Neural progenitor cell (in vitro differentiated cells): ENCODE results near the gene GRAMD2A. TPM values are rescaled to one million over a fixed set of nuclear protein-coding genes. Genes with fewer than 3 reads are reported as not detected.

ENCODE experiments used
- DNase-seq: peaks from one replicate; pipeline ENCODE4 v3.0.0-alpha.2; 2016; ENCODE audit warnings: low spot score
- H2AFZ ChIP-seq: fragments of 200-600 bp; sonication (generic); replicated peaks from 2 replicates; pipeline ENCODE4 v1.6.1; 2016; ENCODE audit warnings: antibody characterized with exemption
- H3F3A ChIP-seq: fragments of 200-600 bp; sonication (generic); 2 replicates; pipeline ENCODE4 v1.6.1; 2016; ENCODE audit warnings: antibody characterized with exemption, low read depth
- H3K27ac ChIP-seq: fragments of 200-600 bp; sonication (generic); 2 replicates; pipeline ENCODE4 v1.5.1; 2016; ENCODE audit warnings: mild to moderate bottlenecking
- H3K27me3 ChIP-seq: fragments of 200-600 bp; sonication (generic); 2 replicates; pipeline ENCODE4 v1.6.1; 2016; ENCODE audit warnings: mild to moderate bottlenecking, moderate library complexity
- H3K36me3 ChIP-seq: fragments of 200-600 bp; sonication (generic); 2 replicates; pipeline ENCODE4 v1.5.1; 2016
- H3K4me1 ChIP-seq: fragments of 200-600 bp; sonication (generic); 2 replicates; pipeline ENCODE4 v1.6.1; 2016; ENCODE audit warnings: mixed run types
- H3K4me2 ChIP-seq: fragments of 200-600 bp; sonication (generic); 2 replicates; pipeline ENCODE4 v1.6.1; 2016
- H3K4me3 ChIP-seq: fragments of 200-600 bp; sonication (generic); 2 replicates; pipeline ENCODE4 v1.5.1; 2016
- H3K79me2 ChIP-seq: fragments of 200-600 bp; sonication (generic); 2 replicates; pipeline ENCODE4 v1.6.1; 2016; ENCODE audit warnings: low read depth
- H3K9ac ChIP-seq: fragments of 200-600 bp; sonication (generic); 2 replicates; pipeline ENCODE4 v1.6.1; 2016
- H3K9me3 ChIP-seq: fragments of 200-600 bp; sonication (generic); 2 replicates; pipeline ENCODE4 v1.5.1; 2016; ENCODE audit warnings: low read depth
- H4K20me1 ChIP-seq: fragments of 200-600 bp; sonication (generic); 2 replicates; pipeline ENCODE4 v1.6.1; 2016; ENCODE audit warnings: low read depth
- H3K27ac Mint-ChIP-seq: 3 replicates; pipeline ENCODE4 v1.8.0; 2021; ENCODE audit warnings: mixed read lengths
- H3K27me3 Mint-ChIP-seq: 2 replicates; pipeline ENCODE4 v1.8.0; 2022; ENCODE audit warnings: low read depth, mild to moderate bottlenecking, inconsistent platforms, moderate library complexity, mixed read lengths; ENCODE audit not compliant: insufficient read depth
- H3K36me3 Mint-ChIP-seq: 3 replicates; pipeline ENCODE4 v1.8.0; 2021; ENCODE audit warnings: mixed read lengths
- H3K4me1 Mint-ChIP-seq: 3 replicates; pipeline ENCODE4 v1.8.0; 2021; ENCODE audit warnings: mixed read lengths
- H3K4me3 Mint-ChIP-seq: 3 replicates; pipeline ENCODE4 v1.8.0; 2021; ENCODE audit warnings: mild to moderate bottlenecking, moderate library complexity, mixed read lengths
- H3K9me3 Mint-ChIP-seq: 3 replicates; pipeline ENCODE4 v1.8.0; 2020; ENCODE audit warnings: mixed read lengths
- CTCF ChIP-seq: fragments of 200-600 bp; sonication (generic); IDR thresholded peaks from 2 replicates; pipeline ENCODE4 v1.5.1; 2017; ENCODE audit warnings: antibody characterized with exemption, mild to moderate bottlenecking
- EZH2 ChIP-seq: fragments of 200-600 bp; sonication (generic); IDR thresholded peaks from 2 replicates; pipeline ENCODE4 v1.6.1; 2017; ENCODE audit warnings: antibody characterized with exemption, mild to moderate bottlenecking, moderate library complexity
- EZH2phosphoT487 ChIP-seq: fragments of 200-600 bp; sonication (generic); IDR thresholded peaks from 2 replicates; pipeline ENCODE4 v1.6.1; 2017; ENCODE audit warnings: antibody characterized with exemption
- total RNA-seq: library from RNA; depleted of rRNA; stranded (reverse); fragments of >200 nt; gene quantifications from 2 replicates; pipeline ENCODE4 v1.2.3, GENCODE V29; 2015; ENCODE audit warnings: low replicate concordance

GRAMD2A gene
- total RNA-seq, 1 donor from 2014 or later: 0.43 TPM

DNA sequence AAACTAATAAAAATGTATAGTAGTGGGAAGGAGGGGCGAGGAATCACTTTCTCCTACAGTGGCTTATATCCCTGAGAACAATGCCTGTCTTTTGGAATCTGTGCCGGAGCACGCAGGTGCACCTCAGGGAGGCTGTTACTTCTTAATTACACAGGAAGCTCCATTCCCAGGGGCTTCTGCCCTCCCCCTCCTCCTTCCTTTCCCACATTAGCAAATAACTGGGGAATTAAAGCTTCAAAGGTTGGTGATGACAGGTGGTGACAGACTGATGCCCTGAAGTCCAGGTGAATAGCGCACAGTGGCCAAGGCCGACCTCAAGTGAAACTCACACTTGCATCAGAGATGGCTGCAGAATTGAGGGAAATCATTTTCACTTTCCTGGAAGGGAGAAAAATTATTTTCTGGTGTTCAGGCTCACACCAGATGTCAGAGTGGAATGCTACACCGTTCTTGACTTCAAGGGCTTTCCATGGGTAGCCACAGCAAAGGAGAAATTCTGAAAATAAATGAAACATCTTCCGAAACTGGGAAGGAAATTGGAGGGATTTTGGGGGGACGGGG is 3.7 kb downstream of the GRAMD2A start:
- H3K9me3 ChIP-seq: no peaks in the 10 kb centered on the region
- peaks cover 6% of the 10 kb centered on the region for H3K36me3 Mint-ChIP-seq
- H3K4me1 ChIP-seq: peaks cover 8% of the 10 kb centered on the region
- H3K27me3 ChIP-seq: peaks cover 86% of the 10 kb centered on the region
- H3K9me3 Mint-ChIP-seq: no peaks in the 10 kb centered on the region
- no peak overlapping the region for H3K9ac ChIP-seq
- no peak for TF ChIP-seq CTCF
- no peak for TF ChIP-seq EZH2phosphoT487
- no peak for TF ChIP-seq EZH2
- no peak overlapping the region for H3K27ac Mint-ChIP-seq
- no peak overlapping the region for H3K27ac ChIP-seq
- H2AFZ ChIP-seq: no peak overlapping the region
- H3K4me2 ChIP-seq: no peak overlapping the region
- no peak for DNase-seq
- H3K27me3 Mint-ChIP-seq: peaks cover 22% of the 10 kb centered on the region
- H4K20me1 ChIP-seq: peaks cover 28% of the 10 kb centered on the region
- no peaks in the 10 kb centered on the region for H3K79me2 ChIP-seq
- no peak overlapping the region for H3K4me3 ChIP-seq
- H3F3A ChIP-seq: peaks cover 25% of the 10 kb centered on the region
- H3K4me1 Mint-ChIP-seq: peaks cover 8% of the 10 kb centered on the region
- no peaks in the 10 kb centered on the region for H3K36me3 ChIP-seq
- no peak overlapping the region for H3K4me3 Mint-ChIP-seq

DNA sequence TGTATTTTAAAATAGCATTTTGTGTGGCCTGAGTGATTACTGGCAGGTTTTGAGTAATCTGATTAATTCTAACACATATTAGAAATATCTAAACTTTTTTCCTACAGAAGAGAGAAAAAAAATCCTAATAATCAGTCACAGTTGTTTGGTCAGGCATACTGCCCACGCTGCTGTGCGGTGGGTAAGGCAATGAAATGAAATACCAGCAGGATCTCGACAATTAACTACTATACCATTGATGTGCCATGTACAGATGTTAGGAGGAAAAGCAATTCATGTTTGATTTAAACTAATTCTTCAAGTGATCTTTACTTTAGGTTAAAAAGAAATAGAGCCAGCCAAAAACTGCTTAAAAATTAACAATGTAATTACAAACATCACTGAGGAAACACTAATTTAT is 5.2 kb downstream of the GRAMD2A start:
- Mint-ChIP-seq H3K9me3 (no peaks in the 10 kb centered on the region), H3K4me3 (no peak overlapping the region), H3K27me3 (peaks cover 17% of the 10 kb centered on the region), H3K27ac (no peak overlapping the region), H3K4me1 (peaks cover 3% of the 10 kb centered on the region), H3K36me3 (no peaks in the 10 kb centered on the region)
- H3K27ac ChIP-seq: no peak overlapping the region
- no peaks in the 10 kb centered on the region for H3K9me3 ChIP-seq
- H3F3A ChIP-seq: peaks cover 14% of the 10 kb centered on the region
- peaks cover 16% of the 10 kb centered on the region for H4K20me1 ChIP-seq
- TF ChIP-seq EZH2phosphoT487 (no peak), EZH2 (no peak)
- H3K4me2 ChIP-seq: no peak overlapping the region
- H3K4me1 ChIP-seq: peaks cover 8% of the 10 kb centered on the region
- DNase-seq: no peak
- H3K9ac ChIP-seq: no peak overlapping the region
- H2AFZ ChIP-seq: no peak overlapping the region
- peaks cover 73% of the 10 kb centered on the region for H3K27me3 ChIP-seq
- H3K79me2 ChIP-seq: no peaks in the 10 kb centered on the region
- no peak overlapping the region for H3K4me3 ChIP-seq
- H3K36me3 ChIP-seq: no peaks in the 10 kb centered on the region

- H3K4me2 ChIP-seq: no peak overlapping the region
- H3F3A ChIP-seq: no peaks in the 10 kb centered on the region
- H3K27ac ChIP-seq: no peak overlapping the region
- no peaks in the 10 kb centered on the region for H3K9me3 ChIP-seq
- H3K79me2 ChIP-seq: no peaks in the 10 kb centered on the region
- peaks cover 73% of the 10 kb centered on the region for H3K27me3 ChIP-seq
- no peak overlapping the region for H2AFZ ChIP-seq
- no peak overlapping the region for H3K27ac Mint-ChIP-seq
- H3K9me3 Mint-ChIP-seq: no peaks in the 10 kb centered on the region
- no peak overlapping the region for H3K4me3 Mint-ChIP-seq
- H3K4me3 ChIP-seq: no peak overlapping the region
- H3K4me1 ChIP-seq: no peaks in the 10 kb centered on the region
- no peak for DNase-seq
- H3K9ac ChIP-seq: no peak overlapping the region
- no peak for TF ChIP-seq CTCF
- no peaks in the 10 kb centered on the region for H3K36me3 ChIP-seq
- no peaks in the 10 kb centered on the region for H3K36me3 Mint-ChIP-seq
- H3K27me3 Mint-ChIP-seq: peaks cover 8% of the 10 kb centered on the region
- peaks cover 6% of the 10 kb centered on the region for H3K4me1 Mint-ChIP-seq
- H4K20me1 ChIP-seq: no peaks in the 10 kb centered on the region
Measured at GRCh38 chr15:72189250-72189902, 8.2 kb downstream of the GRAMD2A start.

DNA sequence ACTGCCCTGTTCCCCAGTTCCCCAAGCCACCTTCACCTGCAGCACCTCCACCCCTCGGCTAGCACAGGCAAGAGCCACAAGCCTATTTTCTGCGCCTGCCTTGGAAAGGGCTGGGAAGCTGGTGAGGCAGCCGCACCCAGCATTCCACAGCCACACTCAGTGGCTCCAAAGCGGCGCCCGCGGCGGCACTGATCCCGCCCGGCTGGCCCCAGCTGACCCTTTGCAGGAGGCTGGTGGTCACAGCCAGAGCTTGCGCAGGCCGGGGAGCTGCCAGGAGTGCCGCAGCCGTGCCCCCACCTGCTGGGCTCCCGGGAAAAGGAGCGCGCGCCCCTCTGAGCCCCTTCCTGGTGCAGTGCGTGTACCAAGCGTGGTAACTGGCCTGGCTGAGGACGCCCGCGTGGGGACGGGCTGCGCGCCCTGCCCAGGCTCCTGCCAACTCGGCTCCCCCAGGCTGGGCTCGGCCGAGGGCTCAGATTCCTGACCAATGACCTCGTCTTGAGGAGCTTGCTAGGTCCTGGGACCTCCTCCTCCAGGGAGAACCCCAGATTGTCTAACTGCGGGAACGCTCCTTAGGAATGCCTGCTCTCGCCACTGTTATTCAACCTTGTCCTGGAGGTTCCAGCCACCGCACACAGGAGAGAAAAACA is 13.3 kb downstream of the GRAMD2A start:
- no peak for TF ChIP-seq CTCF
- no peak for TF ChIP-seq EZH2
- TF ChIP-seq EZH2phosphoT487: no peak
- no peaks in the 10 kb centered on the region for H3K9me3 Mint-ChIP-seq
- Histone ChIP-seq H3K36me3 (no peaks in the 10 kb centered on the region), H3F3A (peaks cover 7% of the 10 kb centered on the region), H3K9me3 (no peaks in the 10 kb centered on the region), H3K79me2 (no peaks in the 10 kb centered on the region), H3K27ac (no peak overlapping the region), H3K4me2 (peak overlapping the region; percentile 92), H2AFZ (peak overlapping the region; percentile 76), H4K20me1 (no peaks in the 10 kb centered on the region), H3K27me3 (peaks cover 61% of the 10 kb centered on the region), H3K4me1 (peaks cover 16% of the 10 kb centered on the region), H3K4me3 (peak overlapping the region; percentile 52), H3K9ac (no peak overlapping the region)
- H3K36me3 Mint-ChIP-seq: no peaks in the 10 kb centered on the region
- peaks cover 28% of the 10 kb centered on the region for H3K4me1 Mint-ChIP-seq
- H3K27ac Mint-ChIP-seq: no peak overlapping the region
- peak overlapping the region; percentile 11 for H3K4me3 Mint-ChIP-seq
- H3K27me3 Mint-ChIP-seq: peaks cover 10% of the 10 kb centered on the region
- peak; percentile 77 for DNase-seq
